PFSK-1 (cell line): ENCODE results near the gene CNOT3.

Experiments used
- FOXP2 ChIP-seq: optimal IDR thresholded peaks from 2 replicates; pipeline ENCODE3; 2011; ENCODE audit warnings: borderline replicate concordance, control low read depth, inconsistent platforms; ENCODE audit not compliant: insufficient read depth; ENCODE audit errors: extremely low read length, extremely low read depth
- POLR2AphosphoS5 ChIP-seq: IDR thresholded peaks from 2 replicates; pipeline ENCODE4 v1.6.1; 2012; ENCODE audit warnings: low read depth, mild to moderate bottlenecking, control low read depth, low read length, moderate library complexity
- REST ChIP-seq, 2 experiments: IDR thresholded peaks; 2 replicates each; pipeline versions ENCODE4 v1.6.1 to v1.8.0; 2011 to 2012; ENCODE audit warnings: low read depth in 2 of 2, low read length in 2 of 2, control low read depth in 1 of 2, inconsistent platforms in 1 of 2, mild to moderate bottlenecking in 1 of 2, moderate library complexity in 1 of 2; ENCODE audit not compliant: insufficient read depth in 1 of 2
- SIN3A ChIP-seq: IDR thresholded peaks from 2 replicates; pipeline ENCODE4 v1.6.1; 2012; ENCODE audit warnings: mild to moderate bottlenecking, low read length, moderate library complexity, borderline replicate concordance; ENCODE audit not compliant: insufficient read depth
- TAF1 ChIP-seq: IDR thresholded peaks from 2 replicates; pipeline ENCODE4 v1.6.1; 2012; ENCODE audit warnings: low read length, control low read depth, borderline replicate concordance; ENCODE audit not compliant: insufficient read depth

Gene CNOT3

DNA sequence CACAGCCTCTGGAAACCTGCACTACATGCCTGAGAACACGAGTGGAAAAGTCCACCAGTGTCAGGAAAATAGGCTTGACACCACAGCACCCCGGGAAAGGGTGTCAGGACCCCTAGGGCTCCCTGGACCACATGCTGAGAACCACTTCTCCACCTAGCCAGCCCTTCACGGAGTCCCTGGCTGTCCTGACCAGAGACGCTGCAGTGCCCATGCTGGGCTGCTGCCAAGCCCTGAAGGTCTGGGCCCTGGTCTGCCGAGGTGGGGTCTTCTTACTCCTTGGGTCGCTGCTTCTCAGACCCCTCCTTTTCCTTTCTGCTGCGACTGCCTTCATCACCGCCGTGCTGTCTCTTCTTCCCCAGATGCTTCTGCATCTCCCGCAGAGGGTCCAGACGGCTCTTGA lies 18.9 kb downstream of the CNOT3 start:
- no peak for TF ChIP-seq REST (IDR thresholded peaks at IDR 0.05; ENCODE audit: insufficient read depth in 1 of 2, low read depth in 2 of 2, low read length in 2 of 2)
- no peak for TF ChIP-seq FOXP2
- no peak; the same call in 1 of the 2 replicates for TF ChIP-seq POLR2AphosphoS5
- TF ChIP-seq SIN3A = no peak
- no peak for TF ChIP-seq TAF1

GRCh38 chr19:54156953-54157352 lies 19.4 kb downstream of the CNOT3 start:
- TF ChIP-seq SIN3A = no peak
- no peak for TF ChIP-seq FOXP2
- no peak for TF ChIP-seq REST (IDR thresholded peaks at IDR 0.05; ENCODE audit: insufficient read depth in 1 of 2, low read depth in 2 of 2, low read length in 2 of 2)
- TF ChIP-seq TAF1 = no peak
- no peak for TF ChIP-seq POLR2AphosphoS5

GRCh38 chr19:54158812-54159351 lies 21.3 kb downstream of the CNOT3 start:
- TF ChIP-seq TAF1 (0 out of 2 replicates have a peak, but pooled peaks have one; percentile 5), FOXP2 (no peak)

DNA sequence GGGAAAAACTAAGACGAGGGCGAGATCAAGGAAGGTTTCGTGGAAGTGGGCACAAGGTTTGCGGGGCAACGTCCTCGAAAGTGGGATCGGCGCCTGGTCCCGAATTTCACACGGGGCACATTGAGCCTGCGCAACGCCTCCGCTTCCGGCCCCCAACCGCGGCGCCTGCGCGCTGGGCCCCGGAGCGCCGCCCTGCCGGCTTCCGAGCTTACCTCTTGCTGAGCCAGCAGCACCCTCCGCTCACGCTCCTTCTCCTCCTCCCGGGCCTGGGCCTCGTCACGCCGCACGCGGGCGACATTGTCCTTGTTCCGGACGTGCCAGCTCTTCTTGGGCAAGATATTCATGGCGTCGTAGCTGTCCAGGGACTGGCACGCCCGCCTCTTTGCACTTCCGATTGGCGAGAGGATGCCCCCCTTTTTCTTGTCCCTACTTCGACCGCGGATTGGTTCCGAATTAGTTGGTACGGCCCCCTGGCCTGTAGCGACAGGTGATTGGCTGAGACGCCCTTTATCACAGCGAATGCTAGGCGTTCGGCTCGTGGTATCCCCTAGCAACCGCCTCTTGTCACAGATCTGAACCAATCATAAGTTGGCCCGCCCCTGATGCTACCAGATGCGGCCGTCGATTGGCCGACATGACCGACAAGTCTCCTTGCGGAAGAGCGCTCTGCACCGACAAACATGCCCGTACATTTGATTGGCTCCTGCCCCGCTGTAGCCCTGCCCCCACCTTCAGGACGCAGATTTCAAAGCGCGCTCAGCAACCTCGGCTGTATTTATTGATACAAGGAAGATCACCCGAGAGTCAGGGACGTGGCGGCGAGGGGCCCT lies 22.0 kb downstream of the CNOT3 start, which contains the start of gene LENG1:
Gene LENG1 (minus strand): TSS at position 370 of the 830 bp plus-strand sequence. CDS start 26 bp downstream, at position 344.
- TF ChIP-seq REST (IDR thresholded peaks at IDR 0.05; ENCODE audit: insufficient read depth in 1 of 2, low read depth in 2 of 2, low read length in 2 of 2) (no peak), POLR2AphosphoS5 (peak; percentile 63), FOXP2 (peak; percentile 25), SIN3A (no peak), TAF1 (0 out of 2 replicates have a peak, but pooled peaks have one; percentile 1)

- TF ChIP-seq POLR2AphosphoS5 (no peak), TAF1 (no peak), FOXP2 (no peak), SIN3A (no peak), REST (IDR thresholded peaks at IDR 0.05; ENCODE audit: insufficient read depth in 1 of 2, low read depth in 2 of 2, low read length in 2 of 2) (no peak)
Measured at GRCh38 chr19:54160182-54160811, 22.7 kb downstream of the CNOT3 start.
